ENCODE measurements around the gene SLAMF7. TPM values are rescaled to one million over a fixed set of nuclear protein-coding genes. Genes with fewer than 3 reads are reported as not detected.

SLAMF7 gene
- total and polyA plus RNA-seq, 2 of the 8 experiments (the other 6 are each of a cell fraction or from before 2014, with no cell fraction given) = not detected

DNA sequence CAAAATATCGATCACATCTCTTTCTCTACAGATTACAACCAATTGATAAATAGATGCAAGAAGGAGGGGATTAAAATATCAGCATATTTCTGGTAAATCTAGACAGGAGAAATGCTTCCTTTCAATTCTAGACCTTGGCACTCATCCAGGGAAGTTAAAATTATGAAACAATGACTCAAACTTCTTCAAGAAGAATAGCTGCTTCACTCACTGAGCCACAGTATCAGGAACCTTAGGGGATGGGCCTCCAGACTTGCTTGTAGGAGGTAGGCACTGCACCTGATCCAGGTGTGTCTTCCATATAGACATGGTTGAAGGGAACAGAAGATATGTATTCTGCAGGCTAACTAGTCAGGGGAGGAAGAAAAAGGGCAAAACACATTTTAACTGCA, 9.8 kb downstream of the SLAMF7 start (continued):
- TF ChIP-seq USF2 (IDR thresholded peaks at IDR 0.05; ENCODE audit: low read length) (no peak), RAD21 (IDR thresholded peaks at IDR 0.05 in 1 of 2, conservative IDR thresholded peaks at IDR 0.05 in 1 of 2; ENCODE audit: low read depth in 2 of 2, low read length in 2 of 2) (no peak)

All from H1 (cell line).